Kidney (tissue), 14 donors: ENCODE measurements around the gene KCNT1. TPM values are rescaled to one million over a fixed set of nuclear protein-coding genes. Genes with fewer than 3 reads are reported as not detected.

Experiments
- DNase-seq, 5 donors: peaks; one replicate each; pipeline ENCODE4 v3.0.0-alpha.2; 2013 to 2020
- FAIRE-seq: peaks from 2 replicates; lab custom pipeline; 2012; peaks lifted over from hg19 to GRCh38; lab: Jason Lieb, UNC
- H3K27ac ChIP-seq, 2 donors: one replicate each; pipeline ENCODE4 v1.7.0; 2013; ENCODE audit warnings: low read depth in 2 of 2, low read length in 2 of 2, inconsistent platforms in 1 of 2
- H3K27me3 ChIP-seq: one replicate; pipeline ENCODE4 v1.7.1; 2013; ENCODE audit warnings: low read length, inconsistent platforms; ENCODE audit not compliant: control insufficient read depth, insufficient read depth
- H3K36me3 ChIP-seq, 3 donors: one replicate each; pipeline versions ENCODE4 v1.7.0 to v1.7.1; 2013; ENCODE audit warnings: low read length in 3 of 3, control low read depth in 1 of 3, inconsistent platforms in 1 of 3; ENCODE audit not compliant: insufficient read depth in 3 of 3, control insufficient read depth in 2 of 3
- H3K4me1 ChIP-seq, 3 donors: one replicate each; pipeline versions ENCODE4 v1.7.0 to v1.7.1; 2013; ENCODE audit warnings: low read length in 3 of 3, inconsistent platforms in 1 of 3, low read depth in 1 of 3; ENCODE audit not compliant: control insufficient read depth in 2 of 3, insufficient read depth in 2 of 3
- H3K4me3 ChIP-seq, 3 donors: one replicate each; pipeline versions ENCODE4 v1.7.0 to v1.8.1; 2013; ENCODE audit warnings: low read length in 3 of 3, control low read depth in 1 of 3, inconsistent platforms in 1 of 3
- H3K9ac ChIP-seq, 3 donors: one replicate each; pipeline versions ENCODE4 v1.7.0 to v1.7.1; 2013; ENCODE audit warnings: low read length in 3 of 3, control low read depth in 1 of 3, inconsistent platforms in 1 of 3
- H3K9me3 ChIP-seq, 3 donors: one replicate each; pipeline versions ENCODE4 v1.7.0 to v1.7.1; 2013; ENCODE audit warnings: low read length in 3 of 3, control low read depth in 1 of 3, inconsistent platforms in 1 of 3; ENCODE audit not compliant: control insufficient read depth in 2 of 3, insufficient read depth in 1 of 3
- intact Hi-C: fragments of 100-400 bp; cut with DNase I; formaldehyde crosslinking; loops from one replicate; pipeline ENCODE4 v1.11.1; 2022
- polyA plus RNA-seq: library from polyadenylated mRNA; stranded (reverse); fragments of 350-450 nt; fragmentation: Illumina TruSeq; extraction: RNeasy Lipid Tissue Mini Kit (QIAGEN cat#74804); gene quantifications from one replicate; pipeline ENCODE4 v1.2.3, GENCODE V29; 2014; ENCODE audit warnings: low read depth, low replicate concordance; ENCODE audit not compliant: insufficient read depth
- total RNA-seq: library from RNA; stranded (reverse); fragmentation: NEBNext Ultra II Directional; extraction: Animal tissue kit (Norgen Biotek cat#: 25700); gene quantifications from one replicate; pipeline ENCODE4 v1.2.1, GENCODE V29; 2021
- TF ChIP-seq, protein P1 (sequence below): IDR thresholded peaks from 3 replicates; pipeline ENCODE4 v1.5.1; 2012; ENCODE audit warnings: mild to moderate bottlenecking, moderate library complexity, borderline replicate concordance; ENCODE audit not compliant: insufficient read depth; ENCODE audit errors: extremely low read depth
- donor health status: control.
- donor health status: control.
- donor health status: control.
- donor health status: control.
- donor health status: control.
- donor health status: DM: yes; HTN: yes; CAD: no.
- donor health status: Normal renal cell carcinoma (clear cell type).

Gene KCNT1
- total and polyA plus RNA-seq, 2 donors from 2014 or later: 0.15 TPM; not detected in 1

DNA sequence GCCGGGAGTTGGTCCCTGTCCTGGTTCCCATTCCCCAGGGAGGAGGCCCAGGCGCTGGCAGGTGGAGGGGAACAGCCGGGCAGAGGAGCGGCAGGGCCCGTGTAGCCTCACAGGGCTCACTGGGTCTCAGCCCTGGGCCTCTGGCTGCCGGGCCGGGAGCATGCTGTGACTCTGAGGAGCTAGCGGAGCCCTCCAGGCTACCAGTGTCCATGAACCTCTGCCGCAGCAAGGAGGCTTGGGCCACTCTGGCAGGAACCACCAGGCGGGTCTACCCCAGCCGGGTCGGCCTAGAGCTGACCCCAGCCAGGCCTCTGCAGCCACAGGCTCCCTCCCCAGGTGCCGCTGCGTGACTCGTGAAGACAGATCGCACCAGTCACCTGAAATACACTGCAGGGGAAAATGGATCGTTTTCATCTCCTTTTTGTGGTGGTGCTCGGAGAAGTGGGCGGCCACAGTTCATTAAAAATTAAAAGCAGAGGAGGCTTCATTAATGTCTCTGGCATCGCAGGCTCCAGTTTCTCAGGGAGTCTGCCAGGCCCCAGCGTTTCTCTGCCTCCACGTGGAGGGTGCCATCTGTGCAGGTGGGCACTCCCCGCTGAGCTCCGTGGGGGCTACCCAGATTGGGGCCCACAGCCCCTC is 43.8 kb downstream of the KCNT1 start:
- no peak for FAIRE-seq
- no peak overlapping the region for H3K27ac ChIP-seq

DNA sequence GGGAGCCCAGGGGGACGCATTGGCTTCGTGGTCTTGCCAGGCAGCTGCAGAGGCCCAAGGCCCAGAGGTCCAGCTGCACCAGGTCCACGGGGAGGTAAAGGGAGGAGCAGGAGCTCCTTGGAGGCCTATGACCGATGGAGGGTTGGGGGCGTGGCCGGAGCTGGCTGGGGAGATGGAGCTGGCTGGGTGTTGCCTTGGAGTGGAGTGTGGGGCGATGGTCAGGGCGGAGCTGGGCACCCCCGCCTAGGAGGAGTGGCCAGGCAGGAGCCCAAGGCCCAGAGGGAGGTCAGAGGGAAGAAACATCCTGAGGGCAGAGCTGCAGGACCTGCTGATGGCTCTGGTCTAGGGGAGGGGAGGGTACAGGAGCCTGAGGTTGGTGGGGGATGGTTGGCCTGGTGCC is 44.6 kb downstream of the KCNT1 start:
- Histone ChIP-seq H3K4me1 (no peaks in the 10 kb centered on the region), H3K9me3 (no peaks in the 10 kb centered on the region), H3K36me3 (no peaks in the 10 kb centered on the region), H3K27ac (no peak overlapping the region), H3K9ac (no peak overlapping the region), H3K4me3 (no peak overlapping the region), H3K27me3 (no peaks in the 10 kb centered on the region)
- no peak for DNase-seq
- no peak for FAIRE-seq
- TF ChIP-seq, protein P1, sequence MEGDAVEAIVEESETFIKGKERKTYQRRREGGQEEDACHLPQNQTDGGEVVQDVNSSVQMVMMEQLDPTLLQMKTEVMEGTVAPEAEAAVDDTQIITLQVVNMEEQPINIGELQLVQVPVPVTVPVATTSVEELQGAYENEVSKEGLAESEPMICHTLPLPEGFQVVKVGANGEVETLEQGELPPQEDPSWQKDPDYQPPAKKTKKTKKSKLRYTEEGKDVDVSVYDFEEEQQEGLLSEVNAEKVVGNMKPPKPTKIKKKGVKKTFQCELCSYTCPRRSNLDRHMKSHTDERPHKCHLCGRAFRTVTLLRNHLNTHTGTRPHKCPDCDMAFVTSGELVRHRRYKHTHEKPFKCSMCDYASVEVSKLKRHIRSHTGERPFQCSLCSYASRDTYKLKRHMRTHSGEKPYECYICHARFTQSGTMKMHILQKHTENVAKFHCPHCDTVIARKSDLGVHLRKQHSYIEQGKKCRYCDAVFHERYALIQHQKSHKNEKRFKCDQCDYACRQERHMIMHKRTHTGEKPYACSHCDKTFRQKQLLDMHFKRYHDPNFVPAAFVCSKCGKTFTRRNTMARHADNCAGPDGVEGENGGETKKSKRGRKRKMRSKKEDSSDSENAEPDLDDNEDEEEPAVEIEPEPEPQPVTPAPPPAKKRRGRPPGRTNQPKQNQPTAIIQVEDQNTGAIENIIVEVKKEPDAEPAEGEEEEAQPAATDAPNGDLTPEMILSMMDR: no peak
- intact Hi-C loops: no loop called here

More for the DNA sequence above, 43.8 kb downstream of the KCNT1 start:
- Histone ChIP-seq H3K36me3 (no peaks in the 10 kb centered on the region), H3K27me3 (no peaks in the 10 kb centered on the region), H3K4me3 (no peak overlapping the region), H3K4me1 (no peaks in the 10 kb centered on the region), H3K9me3 (no peaks in the 10 kb centered on the region), H3K9ac (no peak overlapping the region)
- intact Hi-C loops: no loop called here
- TF ChIP-seq, protein P1: no peak
- no peak for DNase-seq

DNA sequence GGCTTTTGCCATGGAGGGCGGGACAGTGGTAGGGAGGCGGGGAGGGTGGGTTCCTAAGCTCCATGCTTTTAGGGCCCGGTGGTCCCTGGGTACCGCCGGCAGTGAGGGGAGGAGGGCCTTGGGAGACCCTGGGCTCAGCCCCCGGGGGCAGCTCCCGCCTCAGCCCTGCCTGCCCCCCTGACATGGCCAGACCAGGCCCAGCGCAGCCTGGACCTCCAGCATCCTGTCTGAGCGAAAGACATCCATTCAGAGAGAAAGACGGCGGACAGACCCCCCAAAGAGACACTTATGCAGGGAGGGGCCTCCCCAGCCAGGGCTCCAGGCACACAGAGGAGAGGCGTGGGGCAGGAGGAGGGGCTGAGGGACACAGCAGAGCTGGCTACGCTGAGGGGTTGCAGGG is 45.3 kb downstream of the KCNT1 start:
- intact Hi-C loops: no loop called here
- FAIRE-seq (no peak), DNase-seq (no peak)
- Histone ChIP-seq H3K9me3 (no peaks in the 10 kb centered on the region), H3K9ac (no peak overlapping the region), H3K4me1 (no peaks in the 10 kb centered on the region), H3K27ac (no peak overlapping the region), H3K36me3 (no peaks in the 10 kb centered on the region), H3K27me3 (no peaks in the 10 kb centered on the region), H3K4me3 (no peak overlapping the region)
- TF ChIP-seq, protein P1: no peak

DNA sequence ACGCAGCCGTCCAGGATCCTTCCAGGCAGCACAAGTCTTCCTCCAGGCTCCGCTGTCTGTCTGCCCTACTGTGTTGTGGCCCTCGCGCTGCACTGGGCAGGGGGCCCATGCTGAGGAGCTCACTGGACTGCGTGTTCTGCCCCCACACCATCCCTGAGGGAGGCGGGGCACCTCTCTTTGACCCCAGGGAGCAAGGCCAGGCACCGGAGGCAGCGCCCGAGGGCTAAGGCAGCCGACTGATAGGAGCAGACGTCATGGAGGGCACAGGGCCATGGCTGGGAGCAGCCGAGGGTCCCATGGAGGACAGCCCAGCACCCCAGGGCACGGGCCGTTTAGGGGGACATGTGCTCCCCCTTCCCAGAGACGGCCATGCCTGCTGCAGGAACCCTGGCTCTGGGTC is 46.7 kb downstream of the KCNT1 start:
- FAIRE-seq: no peak
- no peak for DNase-seq
- TF ChIP-seq, protein P1: no peak
- intact Hi-C loops: no loop called here
- Histone ChIP-seq H3K9ac (no peak overlapping the region), H3K4me3 (no peak overlapping the region), H3K27me3 (no peaks in the 10 kb centered on the region), H3K27ac (no peak overlapping the region), H3K36me3 (no peaks in the 10 kb centered on the region), H3K4me1 (no peaks in the 10 kb centered on the region), H3K9me3 (no peaks in the 10 kb centered on the region)
